ENCODE results near the gene AS3MT. TPM values are rescaled to one million over a fixed set of nuclear protein-coding genes. Genes with fewer than 3 reads are reported as not detected.

The AS3MT gene
- total RNA-seq, 1 experiment from 2014 or later = 9.3 TPM

GRCh38 chr10:102919246-102919959, 50.1 kb downstream of the AS3MT start (continued):
- TF ChIP-seq E2F5 (CRISPR knock-in tag; IDR thresholded peaks at IDR 0.05) (no peak), ATF2 (CRISPR knock-in tag; IDR thresholded peaks at IDR 0.05; ENCODE audit: borderline replicate concordance, low read depth) (no peak), PRRX2 (CRISPR knock-in tag; IDR thresholded peaks at IDR 0.05) (no peak), ZBTB21 (CRISPR knock-in tag; IDR thresholded peaks at IDR 0.05; ENCODE audit: borderline replicate concordance) (0 out of 2 replicates have a peak, but pooled peaks have one; percentile 54), ZNF263 (CRISPR knock-in tag; IDR thresholded peaks at IDR 0.05; ENCODE audit: low read depth) (no peak), EMX1 (CRISPR knock-in tag; IDR thresholded peaks at IDR 0.05) (no peak), TCF7 (CRISPR knock-in tag; IDR thresholded peaks at IDR 0.05; ENCODE audit: low read depth) (no peak; the same call in 1 of the 2 replicates), USF1 (CRISPR knock-in tag; IDR thresholded peaks at IDR 0.05) (peak; percentile 73), CDX4 (CRISPR knock-in tag; IDR thresholded peaks at IDR 0.05; ENCODE audit: borderline replicate concordance) (no peak), ETV6 (CRISPR knock-in tag; IDR thresholded peaks at IDR 0.05) (no peak), ELF4 (CRISPR knock-in tag; IDR thresholded peaks at IDR 0.05; ENCODE audit: low read depth) (no peak)
- TF ChIP-seq, protein P1, sequence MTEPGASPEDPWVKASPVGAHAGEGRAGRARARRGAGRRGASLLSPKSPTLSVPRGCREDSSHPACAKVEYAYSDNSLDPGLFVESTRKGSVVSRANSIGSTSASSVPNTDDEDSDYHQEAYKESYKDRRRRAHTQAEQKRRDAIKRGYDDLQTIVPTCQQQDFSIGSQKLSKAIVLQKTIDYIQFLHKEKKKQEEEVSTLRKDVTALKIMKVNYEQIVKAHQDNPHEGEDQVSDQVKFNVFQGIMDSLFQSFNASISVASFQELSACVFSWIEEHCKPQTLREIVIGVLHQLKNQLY (CRISPR knock-in tag; IDR thresholded peaks at IDR 0.05) = peak; percentile 83; the same call in 1 of the 2 replicates
- TF ChIP-seq, protein P2, sequence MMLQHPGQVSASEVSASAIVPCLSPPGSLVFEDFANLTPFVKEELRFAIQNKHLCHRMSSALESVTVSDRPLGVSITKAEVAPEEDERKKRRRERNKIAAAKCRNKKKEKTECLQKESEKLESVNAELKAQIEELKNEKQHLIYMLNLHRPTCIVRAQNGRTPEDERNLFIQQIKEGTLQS (CRISPR knock-in tag; conservative IDR thresholded peaks at IDR 0.05) = peak; percentile 77; the same call in 1 of the 2 replicates
- TF ChIP-seq, protein P3, sequence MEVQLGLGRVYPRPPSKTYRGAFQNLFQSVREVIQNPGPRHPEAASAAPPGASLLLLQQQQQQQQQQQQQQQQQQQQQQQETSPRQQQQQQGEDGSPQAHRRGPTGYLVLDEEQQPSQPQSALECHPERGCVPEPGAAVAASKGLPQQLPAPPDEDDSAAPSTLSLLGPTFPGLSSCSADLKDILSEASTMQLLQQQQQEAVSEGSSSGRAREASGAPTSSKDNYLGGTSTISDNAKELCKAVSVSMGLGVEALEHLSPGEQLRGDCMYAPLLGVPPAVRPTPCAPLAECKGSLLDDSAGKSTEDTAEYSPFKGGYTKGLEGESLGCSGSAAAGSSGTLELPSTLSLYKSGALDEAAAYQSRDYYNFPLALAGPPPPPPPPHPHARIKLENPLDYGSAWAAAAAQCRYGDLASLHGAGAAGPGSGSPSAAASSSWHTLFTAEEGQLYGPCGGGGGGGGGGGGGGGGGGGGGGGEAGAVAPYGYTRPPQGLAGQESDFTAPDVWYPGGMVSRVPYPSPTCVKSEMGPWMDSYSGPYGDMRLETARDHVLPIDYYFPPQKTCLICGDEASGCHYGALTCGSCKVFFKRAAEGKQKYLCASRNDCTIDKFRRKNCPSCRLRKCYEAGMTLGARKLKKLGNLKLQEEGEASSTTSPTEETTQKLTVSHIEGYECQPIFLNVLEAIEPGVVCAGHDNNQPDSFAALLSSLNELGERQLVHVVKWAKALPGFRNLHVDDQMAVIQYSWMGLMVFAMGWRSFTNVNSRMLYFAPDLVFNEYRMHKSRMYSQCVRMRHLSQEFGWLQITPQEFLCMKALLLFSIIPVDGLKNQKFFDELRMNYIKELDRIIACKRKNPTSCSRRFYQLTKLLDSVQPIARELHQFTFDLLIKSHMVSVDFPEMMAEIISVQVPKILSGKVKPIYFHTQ (CRISPR knock-in tag; IDR thresholded peaks at IDR 0.05) = no peak

DNA sequence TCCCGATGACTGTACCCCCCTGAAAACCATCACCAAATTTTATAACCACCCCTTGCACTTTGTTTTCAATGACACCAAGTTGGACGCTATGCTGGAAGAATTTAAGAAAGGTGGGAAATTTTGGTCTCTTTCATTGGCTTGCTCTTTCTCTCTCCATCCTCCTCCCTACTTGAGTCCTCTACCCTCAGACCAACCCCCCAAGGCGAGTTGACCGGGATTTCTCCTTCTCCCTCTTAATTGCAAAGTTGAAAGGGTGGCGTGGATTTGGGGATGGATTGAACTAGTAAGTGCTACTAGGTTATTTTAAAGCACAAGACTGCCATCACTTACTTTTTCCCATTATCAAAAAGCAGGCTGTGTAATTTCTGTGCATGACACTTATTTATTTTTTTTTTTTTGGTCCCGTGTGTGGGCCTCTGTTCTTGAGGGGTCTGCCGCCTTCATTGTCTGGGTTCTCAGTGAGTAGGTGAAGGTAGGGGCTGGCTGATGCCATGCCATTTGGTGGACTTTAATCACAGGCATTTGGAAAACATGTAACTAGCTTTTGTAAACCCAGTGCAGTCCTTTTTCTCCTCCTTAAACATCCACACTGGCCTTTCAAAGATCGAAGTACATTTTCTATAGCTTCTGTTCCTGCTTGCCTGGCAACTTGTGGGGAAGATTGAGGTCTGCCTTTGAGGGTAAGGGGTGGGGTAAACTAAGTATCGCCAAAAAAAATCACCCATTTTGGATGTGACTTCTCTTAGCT, 50.9 kb downstream of the AS3MT start:
- Mint-ChIP-seq H3K27ac (no peak overlapping the region), H3K9me3 (no peaks in the 10 kb centered on the region), H3K36me3 (no peaks in the 10 kb centered on the region), H3K27me3 (ENCODE audit: low read depth) (peaks cover 18% of the 10 kb centered on the region), H3K4me3 (peak overlapping the region; percentile 86), H3K4me1 (peaks cover 44% of the 10 kb centered on the region)
- TF ChIP-seq, protein P4, sequence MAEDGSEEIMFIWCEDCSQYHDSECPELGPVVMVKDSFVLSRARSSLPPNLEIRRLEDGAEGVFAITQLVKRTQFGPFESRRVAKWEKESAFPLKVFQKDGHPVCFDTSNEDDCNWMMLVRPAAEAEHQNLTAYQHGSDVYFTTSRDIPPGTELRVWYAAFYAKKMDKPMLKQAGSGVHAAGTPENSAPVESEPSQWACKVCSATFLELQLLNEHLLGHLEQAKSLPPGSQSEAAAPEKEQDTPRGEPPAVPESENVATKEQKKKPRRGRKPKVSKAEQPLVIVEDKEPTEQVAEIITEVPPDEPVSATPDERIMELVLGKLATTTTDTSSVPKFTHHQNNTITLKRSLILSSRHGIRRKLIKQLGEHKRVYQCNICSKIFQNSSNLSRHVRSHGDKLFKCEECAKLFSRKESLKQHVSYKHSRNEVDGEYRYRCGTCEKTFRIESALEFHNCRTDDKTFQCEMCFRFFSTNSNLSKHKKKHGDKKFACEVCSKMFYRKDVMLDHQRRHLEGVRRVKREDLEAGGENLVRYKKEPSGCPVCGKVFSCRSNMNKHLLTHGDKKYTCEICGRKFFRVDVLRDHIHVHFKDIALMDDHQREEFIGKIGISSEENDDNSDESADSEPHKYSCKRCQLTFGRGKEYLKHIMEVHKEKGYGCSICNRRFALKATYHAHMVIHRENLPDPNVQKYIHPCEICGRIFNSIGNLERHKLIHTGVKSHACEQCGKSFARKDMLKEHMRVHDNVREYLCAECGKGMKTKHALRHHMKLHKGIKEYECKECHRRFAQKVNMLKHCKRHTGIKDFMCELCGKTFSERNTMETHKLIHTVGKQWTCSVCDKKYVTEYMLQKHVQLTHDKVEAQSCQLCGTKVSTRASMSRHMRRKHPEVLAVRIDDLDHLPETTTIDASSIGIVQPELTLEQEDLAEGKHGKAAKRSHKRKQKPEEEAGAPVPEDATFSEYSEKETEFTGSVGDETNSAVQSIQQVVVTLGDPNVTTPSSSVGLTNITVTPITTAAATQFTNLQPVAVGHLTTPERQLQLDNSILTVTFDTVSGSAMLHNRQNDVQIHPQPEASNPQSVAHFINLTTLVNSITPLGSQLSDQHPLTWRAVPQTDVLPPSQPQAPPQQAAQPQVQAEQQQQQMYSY (CRISPR knock-in tag; IDR thresholded peaks at IDR 0.05) = peak; percentile 89
- TF ChIP-seq SOX15 (CRISPR knock-in tag; IDR thresholded peaks at IDR 0.05) = no peak
- ATAC-seq (no peak), DNase-seq (ENCODE audit: low spot score) (peak; percentile 28)
- CTCF ChIA-PET = interaction anchor here (0.5 to 4.9 kb wide), 5 partner anchors 11 to 356 kb away, joined by 3 to 50 read pairs (median 3); partner anchors contain the start of gene INA
- POLR2A ChIA-PET = interaction anchor here (0.6 kb wide), 1 partner anchor 9 kb away, joined by 3 read pairs; no protein-coding TSS in a partner anchor

Data from WTC11 (cell line).